ENCODE results near the gene CAST. TPM values are rescaled to one million over a fixed set of nuclear protein-coding genes. Genes with fewer than 3 reads are reported as not detected.

The CAST gene
- total RNA-seq, 1 donor from 2014 or later: 287 TPM

DNA sequence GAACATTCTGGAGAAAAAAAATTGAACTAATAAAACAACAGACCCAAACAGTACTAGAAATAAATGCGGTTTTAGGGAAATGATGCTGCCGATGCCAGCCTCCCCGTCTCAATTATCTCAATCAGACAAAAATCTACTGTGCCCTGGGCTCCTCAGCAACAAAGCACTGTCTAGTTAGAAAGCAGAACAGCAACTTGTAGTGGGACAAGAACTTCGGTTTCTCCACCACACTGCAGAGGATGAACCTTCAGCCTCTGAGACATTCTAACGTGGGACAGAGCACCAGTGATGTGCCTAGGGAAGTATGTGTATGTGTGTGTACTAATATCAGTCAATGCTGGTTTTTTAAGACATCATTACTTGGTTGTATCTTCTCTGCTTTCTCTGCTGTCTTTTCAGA, 11.1 kb upstream of the CAST start:
- no peak overlapping the region for H3K27ac Mint-ChIP-seq (ENCODE audit: unreplicated experiment)
- H3K4me1 Mint-ChIP-seq (ENCODE audit: low read depth, unreplicated experiment): peaks cover 33% of the 10 kb centered on the region
- H2AFZ ChIP-seq (ENCODE audit: low read depth, low read length): no peak overlapping the region
- no peak overlapping the region for H3K4me3 Mint-ChIP-seq (ENCODE audit: unreplicated experiment)
- no peaks in the 10 kb centered on the region for H4K20me1 ChIP-seq (ENCODE audit: insufficient read depth, low read length)
- no peak for FAIRE-seq
- no peaks in the 10 kb centered on the region for H3K36me3 ChIP-seq (ENCODE audit: insufficient read depth, low read length)
- peaks cover 3% of the 10 kb centered on the region for H3K27me3 Mint-ChIP-seq (ENCODE audit: low read depth, unreplicated experiment)
- no peaks in the 10 kb centered on the region for H3K36me3 Mint-ChIP-seq (ENCODE audit: low read depth, unreplicated experiment)
- H3K9me3 Mint-ChIP-seq (ENCODE audit: unreplicated experiment): peaks cover 2% of the 10 kb centered on the region
- DNase-seq (ENCODE audit: low read depth): no peak
- H3K4me1 ChIP-seq (ENCODE audit: insufficient read depth, low read length): peaks cover 20% of the 10 kb centered on the region
- no peak overlapping the region for H3K4me3 ChIP-seq (ENCODE audit: insufficient read depth, low read depth, low read length)
- H3K27me3 ChIP-seq (ENCODE audit: insufficient read depth, low read length): no peaks in the 10 kb centered on the region
- no peak overlapping the region for H3K27ac ChIP-seq (ENCODE audit: low read depth, low read length)
- TF ChIP-seq, protein P1, sequence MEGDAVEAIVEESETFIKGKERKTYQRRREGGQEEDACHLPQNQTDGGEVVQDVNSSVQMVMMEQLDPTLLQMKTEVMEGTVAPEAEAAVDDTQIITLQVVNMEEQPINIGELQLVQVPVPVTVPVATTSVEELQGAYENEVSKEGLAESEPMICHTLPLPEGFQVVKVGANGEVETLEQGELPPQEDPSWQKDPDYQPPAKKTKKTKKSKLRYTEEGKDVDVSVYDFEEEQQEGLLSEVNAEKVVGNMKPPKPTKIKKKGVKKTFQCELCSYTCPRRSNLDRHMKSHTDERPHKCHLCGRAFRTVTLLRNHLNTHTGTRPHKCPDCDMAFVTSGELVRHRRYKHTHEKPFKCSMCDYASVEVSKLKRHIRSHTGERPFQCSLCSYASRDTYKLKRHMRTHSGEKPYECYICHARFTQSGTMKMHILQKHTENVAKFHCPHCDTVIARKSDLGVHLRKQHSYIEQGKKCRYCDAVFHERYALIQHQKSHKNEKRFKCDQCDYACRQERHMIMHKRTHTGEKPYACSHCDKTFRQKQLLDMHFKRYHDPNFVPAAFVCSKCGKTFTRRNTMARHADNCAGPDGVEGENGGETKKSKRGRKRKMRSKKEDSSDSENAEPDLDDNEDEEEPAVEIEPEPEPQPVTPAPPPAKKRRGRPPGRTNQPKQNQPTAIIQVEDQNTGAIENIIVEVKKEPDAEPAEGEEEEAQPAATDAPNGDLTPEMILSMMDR (IDR thresholded peaks at IDR 0.05; ENCODE audit: insufficient read depth, low read depth, low read length): no peak
- TF ChIP-seq EZH2 (IDR thresholded peaks at IDR 0.05; ENCODE audit: insufficient read depth, low read length): no peak
- H3K4me2 ChIP-seq (ENCODE audit: low read length): no peak overlapping the region
- no peak overlapping the region for H3K9ac ChIP-seq (ENCODE audit: low read length)
- no peaks in the 10 kb centered on the region for H3K79me2 ChIP-seq (ENCODE audit: insufficient read depth, low read length)
- H3K9me3 ChIP-seq (ENCODE audit: insufficient read depth, low read depth, low read length): no peaks in the 10 kb centered on the region

DNA sequence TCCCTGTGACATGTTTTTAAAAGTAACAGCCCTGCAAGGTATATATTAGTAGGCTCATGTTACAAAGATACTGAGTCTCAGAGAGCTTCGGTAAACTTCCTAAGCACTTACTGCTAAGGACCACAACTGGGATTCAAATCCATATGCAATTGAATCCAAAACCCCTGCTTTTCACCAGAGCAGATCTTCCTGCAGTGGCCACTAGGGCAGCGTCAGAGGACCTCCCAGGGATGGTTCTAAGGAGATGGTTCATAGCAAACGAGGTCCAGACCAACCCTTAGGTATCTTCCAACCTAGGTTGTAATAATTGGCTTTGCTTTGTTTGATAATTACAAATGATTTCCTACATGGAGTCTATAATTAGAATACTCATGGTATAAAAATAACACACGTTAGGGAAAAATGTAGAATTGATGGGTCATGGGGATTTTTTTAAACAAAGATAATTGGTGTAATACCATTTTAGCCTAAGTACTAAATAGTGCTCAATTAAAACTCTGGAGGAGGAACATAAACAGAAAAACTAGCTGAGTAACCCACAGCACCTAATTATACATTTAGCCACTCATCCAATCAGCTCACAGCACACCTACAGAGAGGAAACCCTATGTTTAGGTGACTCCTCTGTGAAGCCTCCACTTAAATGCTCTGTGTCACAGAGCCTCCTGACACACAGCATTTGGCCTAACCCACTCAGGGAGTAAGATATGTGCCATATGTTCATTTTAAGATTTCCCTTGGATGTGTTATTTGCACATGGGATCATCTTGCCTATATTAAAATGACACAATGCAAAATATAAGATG, 10.0 kb upstream of the CAST start:
- no peaks in the 10 kb centered on the region for H4K20me1 ChIP-seq (ENCODE audit: insufficient read depth, low read length)
- Mint-ChIP-seq H3K27me3 (ENCODE audit: low read depth, unreplicated experiment) (peaks cover 3% of the 10 kb centered on the region), H3K36me3 (ENCODE audit: low read depth, unreplicated experiment) (no peaks in the 10 kb centered on the region), H3K27ac (ENCODE audit: unreplicated experiment) (no peak overlapping the region), H3K4me3 (ENCODE audit: unreplicated experiment) (no peak overlapping the region), H3K9me3 (ENCODE audit: unreplicated experiment) (peaks cover 2% of the 10 kb centered on the region), H3K4me1 (ENCODE audit: low read depth, unreplicated experiment) (peaks cover 44% of the 10 kb centered on the region)
- H3K27ac ChIP-seq (ENCODE audit: low read depth, low read length): no peak overlapping the region
- H3K4me3 ChIP-seq (ENCODE audit: insufficient read depth, low read depth, low read length): no peak overlapping the region
- FAIRE-seq (no peak), DNase-seq (ENCODE audit: low read depth) (no peak)
- H3K79me2 ChIP-seq (ENCODE audit: insufficient read depth, low read length): no peaks in the 10 kb centered on the region
- no peaks in the 10 kb centered on the region for H3K36me3 ChIP-seq (ENCODE audit: insufficient read depth, low read length)
- H3K4me2 ChIP-seq (ENCODE audit: low read length): peak overlapping the region; percentile 14
- peaks cover 29% of the 10 kb centered on the region for H3K4me1 ChIP-seq (ENCODE audit: insufficient read depth, low read length)
- H2AFZ ChIP-seq (ENCODE audit: low read depth, low read length): no peak overlapping the region
- no peak overlapping the region for H3K9ac ChIP-seq (ENCODE audit: low read length)
- no peaks in the 10 kb centered on the region for H3K27me3 ChIP-seq (ENCODE audit: insufficient read depth, low read length)
- TF ChIP-seq EZH2 (IDR thresholded peaks at IDR 0.05; ENCODE audit: insufficient read depth, low read length): no peak
- TF ChIP-seq, protein P1 (IDR thresholded peaks at IDR 0.05; ENCODE audit: insufficient read depth, low read depth, low read length): peak; percentile 41
- H3K9me3 ChIP-seq (ENCODE audit: insufficient read depth, low read depth, low read length): no peaks in the 10 kb centered on the region

Measured in astrocyte (in vitro differentiated cells and primary cell).